Measurements from ENCODE around the gene DEDD.

Gene DEDD

DNA sequence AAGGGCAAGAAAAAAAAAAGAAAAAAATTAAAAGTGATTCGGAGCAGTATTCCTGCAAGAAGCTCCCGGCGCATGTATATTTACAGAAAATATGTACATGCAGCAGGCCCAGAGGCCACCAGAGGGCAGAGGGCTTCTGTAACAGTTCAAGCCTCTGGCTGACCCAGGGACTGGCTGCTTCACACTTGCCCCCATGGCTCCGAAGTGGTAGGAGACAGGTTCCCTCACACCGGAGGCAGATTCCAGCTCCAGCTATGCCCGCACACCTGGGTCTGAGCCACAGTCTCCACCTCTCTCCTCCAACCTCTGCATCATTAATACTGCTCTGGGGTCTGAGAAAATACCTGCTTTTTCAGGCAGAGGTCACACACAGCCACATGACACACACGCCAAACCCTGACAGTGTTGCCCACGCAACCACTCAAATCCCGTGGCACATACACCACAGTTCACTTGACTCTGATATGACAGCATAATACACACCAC lies 60.5 kb downstream of the DEDD start:
- DNase-seq, result peak in 4 of 6 experiments; percentile 19 to 45 (median 35)

Data from stimulated activated naive CD4-positive, alpha-beta T cell (primary cell).